Measurements from ENCODE around the gene PSG1.

DNA sequence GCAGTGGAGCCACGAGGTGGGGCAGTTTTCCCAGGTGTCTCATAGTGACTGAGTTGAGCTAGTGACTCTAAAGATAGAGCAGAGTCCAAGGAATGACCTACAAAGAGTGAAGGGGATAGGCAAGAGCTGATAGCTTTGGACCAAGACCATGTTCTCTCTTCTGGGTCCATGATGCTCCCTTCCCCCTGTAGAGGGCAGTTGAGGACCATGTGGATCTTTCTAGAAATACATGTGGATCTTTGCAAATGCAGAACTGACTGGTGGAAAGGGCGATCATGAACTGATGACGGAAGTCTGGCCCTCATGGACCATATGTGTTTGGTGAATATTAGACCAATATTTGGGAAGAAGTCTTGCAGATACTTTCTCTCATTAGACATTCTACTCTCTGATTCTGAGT, 6.9 kb downstream of the PSG1 start:
- TF ChIP-seq YY1 (IDR thresholded peaks at IDR 0.05; ENCODE audit: low read depth) (no peak), EGR1 (IDR thresholded peaks at IDR 0.05) (no peak), EP300 (IDR thresholded peaks at IDR 0.05; ENCODE audit: borderline replicate concordance) (no peak), CREB1 (IDR thresholded peaks at IDR 0.05; ENCODE audit: low read depth) (no peak), TAF1 (IDR thresholded peaks at IDR 0.05; ENCODE audit: low read depth) (no peak)
